DOHH2 (cell line): Measurements from ENCODE around the gene MED13L.

Experiments
- H3F3A ChIP-seq: fragments of 200-600 bp; sonication (generic), shearing (Covaris generic); 2 replicates; pipeline ENCODE4 v1.6.0; 2016; ENCODE audit warnings: antibody characterized with exemption, mild to moderate bottlenecking; ENCODE audit not compliant: control insufficient read depth, insufficient read depth
- H3K27ac ChIP-seq: fragments of 200-600 bp; sonication (generic); 2 replicates; pipeline ENCODE4 v1.5.1; 2014; ENCODE audit warnings: low read depth, mild to moderate bottlenecking, low read length, moderate library complexity
- H3K27me3 ChIP-seq: fragments of 200-600 bp; sonication (generic); 2 replicates; pipeline ENCODE4 v1.6.1; 2014; ENCODE audit warnings: mild to moderate bottlenecking, low read length, mixed read lengths; ENCODE audit not compliant: control insufficient read depth
- H3K36me3 ChIP-seq: fragments of 200-600 bp; sonication (generic); 2 replicates; pipeline ENCODE4 v1.6.1; 2014; ENCODE audit warnings: mild to moderate bottlenecking, low read length, moderate library complexity, mixed read lengths; ENCODE audit not compliant: control insufficient read depth
- H3K4me1 ChIP-seq: fragments of 200-600 bp; sonication (generic); 2 replicates; pipeline ENCODE4 v1.6.1; 2014; ENCODE audit warnings: mild to moderate bottlenecking, low read length, mixed read lengths; ENCODE audit not compliant: control insufficient read depth
- H3K4me2 ChIP-seq: fragments of 200-600 bp; sonication (generic); 2 replicates; pipeline ENCODE4 v1.6.0; 2014; ENCODE audit warnings: mild to moderate bottlenecking, low read length, moderate library complexity
- H3K4me3 ChIP-seq: fragments of 200-600 bp; sonication (generic); 2 replicates; pipeline ENCODE4 v1.5.1; 2014; ENCODE audit warnings: mild to moderate bottlenecking, low read length, mixed read lengths
- H3K79me2 ChIP-seq: fragments of 200-600 bp; sonication (generic); 2 replicates; pipeline ENCODE4 v1.6.1; 2014; ENCODE audit warnings: mild to moderate bottlenecking, low read length, mixed read lengths; ENCODE audit not compliant: control insufficient read depth
- H3K9me2 ChIP-seq: fragments of 200-600 bp; sonication (generic); replicated peaks from 2 replicates; pipeline ENCODE4 v1.6.1; 2014; ENCODE audit warnings: mild to moderate bottlenecking, low read length, mixed read lengths; ENCODE audit not compliant: control insufficient read depth
- H3K9me3 ChIP-seq: fragments of 200-600 bp; sonication (generic); 2 replicates; pipeline ENCODE4 v1.6.1; 2014; ENCODE audit warnings: antibody characterized with exemption, low read length, mixed read lengths; ENCODE audit not compliant: control insufficient read depth, insufficient read depth
- H4K20me1 ChIP-seq: fragments of 200-600 bp; sonication (generic); 2 replicates; pipeline ENCODE4 v1.6.0; 2014; ENCODE audit warnings: low read depth, mild to moderate bottlenecking, antibody characterized with exemption, low read length, moderate library complexity; ENCODE audit not compliant: control insufficient read depth, insufficient read depth
- EZH2phosphoT487 ChIP-seq: fragments of 200-600 bp; sonication (generic); IDR thresholded peaks from 2 replicates; pipeline ENCODE4 v1.6.1; 2017; ENCODE audit warnings: borderline replicate concordance, mild to moderate bottlenecking, antibody characterized with exemption, low read length, moderate library complexity, mixed read lengths
- TF ChIP-seq, protein P1 (sequence below): fragments of 200-600 bp; sonication (generic); IDR thresholded peaks from one replicate; pipeline ENCODE4 v1.5.1; 2014; ENCODE audit warnings: antibody characterized with exemption, mild to moderate bottlenecking, low read depth, low read length; ENCODE audit not compliant: poor library complexity, severe bottlenecking

MED13L gene

GRCh38 chr12:116050275-116050674 is 227.2 kb downstream of the MED13L start:
- no peaks in the 10 kb centered on the region for H4K20me1 ChIP-seq
- H3K9me3 ChIP-seq: no peaks in the 10 kb centered on the region
- H3K36me3 ChIP-seq: no peaks in the 10 kb centered on the region
- H3K4me1 ChIP-seq: no peaks in the 10 kb centered on the region
- TF ChIP-seq, protein P1, sequence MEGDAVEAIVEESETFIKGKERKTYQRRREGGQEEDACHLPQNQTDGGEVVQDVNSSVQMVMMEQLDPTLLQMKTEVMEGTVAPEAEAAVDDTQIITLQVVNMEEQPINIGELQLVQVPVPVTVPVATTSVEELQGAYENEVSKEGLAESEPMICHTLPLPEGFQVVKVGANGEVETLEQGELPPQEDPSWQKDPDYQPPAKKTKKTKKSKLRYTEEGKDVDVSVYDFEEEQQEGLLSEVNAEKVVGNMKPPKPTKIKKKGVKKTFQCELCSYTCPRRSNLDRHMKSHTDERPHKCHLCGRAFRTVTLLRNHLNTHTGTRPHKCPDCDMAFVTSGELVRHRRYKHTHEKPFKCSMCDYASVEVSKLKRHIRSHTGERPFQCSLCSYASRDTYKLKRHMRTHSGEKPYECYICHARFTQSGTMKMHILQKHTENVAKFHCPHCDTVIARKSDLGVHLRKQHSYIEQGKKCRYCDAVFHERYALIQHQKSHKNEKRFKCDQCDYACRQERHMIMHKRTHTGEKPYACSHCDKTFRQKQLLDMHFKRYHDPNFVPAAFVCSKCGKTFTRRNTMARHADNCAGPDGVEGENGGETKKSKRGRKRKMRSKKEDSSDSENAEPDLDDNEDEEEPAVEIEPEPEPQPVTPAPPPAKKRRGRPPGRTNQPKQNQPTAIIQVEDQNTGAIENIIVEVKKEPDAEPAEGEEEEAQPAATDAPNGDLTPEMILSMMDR: no peak
- no peak for TF ChIP-seq EZH2phosphoT487
- H3K9me2 ChIP-seq: no peaks in the 10 kb centered on the region
- H3K4me3 ChIP-seq: no peak overlapping the region
- H3K79me2 ChIP-seq: no peaks in the 10 kb centered on the region
- no peaks in the 10 kb centered on the region for H3K27me3 ChIP-seq
- H3F3A ChIP-seq: no peaks in the 10 kb centered on the region
- H3K4me2 ChIP-seq: no peak overlapping the region
- no peak overlapping the region for H3K27ac ChIP-seq

- no peaks in the 10 kb centered on the region for H3K27me3 ChIP-seq
- no peaks in the 10 kb centered on the region for H3K4me1 ChIP-seq
These were observed 228.6 kb downstream of the MED13L start for GRCh38 chr12:116048879-116049278.

GRCh38 chr12:116046039-116046438 is 231.5 kb downstream of the MED13L start:
- H3K79me2 ChIP-seq: no peaks in the 10 kb centered on the region
- H3K4me3 ChIP-seq: no peak overlapping the region
- H3K9me2 ChIP-seq: no peaks in the 10 kb centered on the region
- no peaks in the 10 kb centered on the region for H3F3A ChIP-seq
- H3K9me3 ChIP-seq: no peaks in the 10 kb centered on the region
- no peaks in the 10 kb centered on the region for H3K4me1 ChIP-seq
- no peaks in the 10 kb centered on the region for H3K27me3 ChIP-seq
- no peaks in the 10 kb centered on the region for H3K36me3 ChIP-seq
- H3K4me2 ChIP-seq: no peak overlapping the region
- TF ChIP-seq, protein P1: no peak
- TF ChIP-seq EZH2phosphoT487: no peak
- no peaks in the 10 kb centered on the region for H4K20me1 ChIP-seq
- H3K27ac ChIP-seq: no peak overlapping the region

More at GRCh38 chr12:116048879-116049278, 228.6 kb downstream of the MED13L start:
- H3F3A ChIP-seq: no peaks in the 10 kb centered on the region
- H3K4me3 ChIP-seq: no peak overlapping the region
- H3K4me2 ChIP-seq: no peak overlapping the region
- H3K9me3 ChIP-seq: no peaks in the 10 kb centered on the region
- H4K20me1 ChIP-seq: no peaks in the 10 kb centered on the region
- H3K9me2 ChIP-seq: no peaks in the 10 kb centered on the region
- no peaks in the 10 kb centered on the region for H3K36me3 ChIP-seq
- H3K27ac ChIP-seq: no peak overlapping the region
- no peaks in the 10 kb centered on the region for H3K79me2 ChIP-seq
- TF ChIP-seq, protein P1: no peak
- no peak for TF ChIP-seq EZH2phosphoT487

DNA sequence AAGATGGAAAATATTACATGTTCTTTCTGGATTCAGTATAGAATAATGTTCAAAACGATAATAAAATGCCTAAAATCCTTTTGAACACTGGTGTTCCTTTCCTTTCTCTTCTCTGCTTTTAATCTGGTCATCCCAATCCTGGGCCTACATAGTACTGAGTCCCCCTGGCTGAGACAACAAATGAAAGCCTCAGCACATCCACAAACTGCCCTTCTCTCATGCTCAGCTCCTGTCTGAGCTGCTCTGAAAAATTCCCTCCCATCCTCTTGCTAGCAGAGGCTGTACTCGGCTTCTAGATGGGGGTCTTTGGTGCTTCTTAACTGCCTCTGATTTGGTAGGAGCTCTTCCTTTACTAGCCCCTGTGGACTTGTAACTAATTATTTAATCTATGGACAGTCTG is 232.3 kb downstream of the MED13L start:
- no peaks in the 10 kb centered on the region for H3K79me2 ChIP-seq
- no peak overlapping the region for H3K27ac ChIP-seq
- H3F3A ChIP-seq: no peaks in the 10 kb centered on the region
- H3K36me3 ChIP-seq: no peaks in the 10 kb centered on the region
- H3K4me3 ChIP-seq: no peak overlapping the region
- H3K9me2 ChIP-seq: no peaks in the 10 kb centered on the region
- no peaks in the 10 kb centered on the region for H4K20me1 ChIP-seq
- no peaks in the 10 kb centered on the region for H3K9me3 ChIP-seq
- TF ChIP-seq EZH2phosphoT487: no peak
- TF ChIP-seq, protein P1: no peak
- no peaks in the 10 kb centered on the region for H3K4me1 ChIP-seq
- H3K27me3 ChIP-seq: no peaks in the 10 kb centered on the region
- no peak overlapping the region for H3K4me2 ChIP-seq
